ENCODE data around the gene FKBP14. TPM values are rescaled to one million over a fixed set of nuclear protein-coding genes. Genes with fewer than 3 reads are reported as not detected.

Gene FKBP14
- total RNA-seq, 4 donors from 2014 or later = 1.4 to 2.4 (median 1.5) TPM

GRCh38 chr7:30028749-30029635 lies 2.5 kb upstream of the FKBP14 start:
- Histone ChIP-seq H3K9me3 (no peaks in the 10 kb centered on the region), H3K4me1 (peaks cover 48 to 54% of the 10 kb centered on the region in 2 donors), H3K4me3 (peak overlapping the region; percentile 73 to 94 (median 89)), H3K36me3 (no peaks in the 10 kb centered on the region), H3K27me3 (no peaks in the 10 kb centered on the region), H3K27ac (peak overlapping the region; percentile 80 to 94 (median 93))
- intact Hi-C loops (cut with DNase I; ENCODE audit: low total_unique reads) (loop anchor here (5.0 to 10.0 kb wide), 5 partner anchors 33 to 563 kb away; partner anchors contain the start of genes GARS1 and NOD1), in situ Hi-C loops (cut with MboI; ENCODE audit: low sequenced_read_pairs in 4 of 4) (no loop called here)
- TF ChIP-seq POLR2A (IDR thresholded peaks at IDR 0.05) (no peak), CTCF (IDR thresholded peaks at IDR 0.05 in 4 of 5, conservative IDR thresholded peaks at IDR 0.05 in 1 of 5) (no peak)
- DNase-seq (peak in 1 of 2 donors; percentile 14), ATAC-seq (peak; percentile 11 to 17)

GRCh38 chr7:30028216-30028748 lies 1.8 kb upstream of the FKBP14 start, which contains the start of gene PLEKHA8:
TSS of gene PLEKHA8 (plus strand) at chr7:30028412. CDS start at chr7:30028763, 351 bp downstream.
- intact Hi-C loops (cut with DNase I; ENCODE audit: low total_unique reads) (loop anchor here (5.0 to 10.0 kb wide), 5 partner anchors 34 to 564 kb away; partner anchors contain the start of genes GARS1 and NOD1), in situ Hi-C loops (cut with MboI; ENCODE audit: low sequenced_read_pairs in 4 of 4) (no loop called here)
- no peaks in the 10 kb centered on the region for H3K9me3 ChIP-seq
- peak within 1 kb of the TSS; percentile 80 to 94 (median 93) for H3K27ac ChIP-seq
- H3K4me1 ChIP-seq = peaks cover 46 to 52% of the 10 kb centered on the region in 2 donors
- peak; percentile 71 to 80 for ATAC-seq
- H3K36me3 ChIP-seq = no peaks in the 10 kb centered on the region
- TF ChIP-seq CTCF (IDR thresholded peaks at IDR 0.05 in 4 of 5, conservative IDR thresholded peaks at IDR 0.05 in 1 of 5) (peak in 2 of 5 experiments; percentile 30 to 41), POLR2A (IDR thresholded peaks at IDR 0.05) (peak; percentile 60 to 69)
- H3K4me3 ChIP-seq = peak within 1 kb of the TSS; percentile 73 to 94 (median 89)
- DNase-seq = peak; percentile 78 to 80
- H3K27me3 ChIP-seq = no peaks in the 10 kb centered on the region

DNA sequence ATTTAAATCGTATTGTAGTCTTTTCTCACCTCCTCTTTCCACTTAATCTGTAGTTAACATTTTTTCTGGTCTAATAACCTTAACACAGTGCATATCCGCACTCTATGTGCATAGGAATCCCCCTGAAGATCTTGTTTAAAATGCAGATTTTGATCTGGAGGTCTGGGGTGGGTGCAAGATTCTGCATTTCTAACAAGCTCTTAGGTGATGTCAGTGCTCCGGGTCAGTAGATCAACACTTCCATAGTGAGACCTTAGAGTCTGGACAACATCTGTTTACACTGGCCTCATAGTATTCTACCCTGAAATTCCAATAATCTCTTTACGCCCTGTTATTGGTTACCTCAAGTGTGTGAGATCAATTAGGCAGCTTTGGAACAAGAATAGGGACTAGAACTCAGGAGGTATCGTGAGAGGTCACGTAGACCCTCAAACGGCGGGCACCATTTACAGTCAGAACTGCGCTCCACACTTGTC lies 1.3 kb upstream of the FKBP14 start:
- peak overlapping the region; percentile 80 to 94 (median 93) for H3K27ac ChIP-seq
- peak in 1 of 2 donors; percentile 2 for ATAC-seq
- in situ Hi-C loops (cut with MboI; ENCODE audit: low sequenced_read_pairs in 4 of 4) (no loop called here), intact Hi-C loops (cut with DNase I; ENCODE audit: low total_unique reads) (loop anchor here (2.0 to 10.0 kb wide), 7 partner anchors 35 to 565 kb away; partner anchors contain the start of genes GARS1, NOD1, WIPF3 and ZNRF2)
- H3K4me1 ChIP-seq = peaks cover 41 to 47% of the 10 kb centered on the region in 2 donors
- TF ChIP-seq CTCF (IDR thresholded peaks at IDR 0.05 in 4 of 5, conservative IDR thresholded peaks at IDR 0.05 in 1 of 5) (no peak), POLR2A (IDR thresholded peaks at IDR 0.05) (peak in 1 of 2 donors; percentile 85)
- peak overlapping the region; percentile 73 to 94 (median 89) for H3K4me3 ChIP-seq
- no peaks in the 10 kb centered on the region for H3K36me3 ChIP-seq
- no peaks in the 10 kb centered on the region for H3K9me3 ChIP-seq
- DNase-seq = no peak
- H3K27me3 ChIP-seq = no peaks in the 10 kb centered on the region

- in situ Hi-C loops (cut with MboI; ENCODE audit: low sequenced_read_pairs in 4 of 4) = no loop called here
- DNase-seq (no peak), ATAC-seq (peak; percentile 30 to 47)
- Histone ChIP-seq H3K4me1 (peaks cover 34 to 40% of the 10 kb centered on the region in 2 donors), H3K9me3 (no peaks in the 10 kb centered on the region), H3K27me3 (no peaks in the 10 kb centered on the region), H3K27ac (peak overlapping the region; percentile 80 to 94 (median 93)), H3K4me3 (peak overlapping the region; percentile 73 to 94 (median 89)), H3K36me3 (no peaks in the 10 kb centered on the region)
- TF ChIP-seq POLR2A (IDR thresholded peaks at IDR 0.05) (peak in 1 of 2 donors; percentile 4), CTCF (IDR thresholded peaks at IDR 0.05 in 4 of 5, conservative IDR thresholded peaks at IDR 0.05 in 1 of 5) (no peak)
- intact Hi-C loops (cut with DNase I; ENCODE audit: low total_unique reads) = loop anchor here (2.0 to 10.0 kb wide), 7 partner anchors 35 to 565 kb away; partner anchors contain the start of genes GARS1, NOD1, WIPF3 and ZNRF2
These were observed 559 bp upstream of the FKBP14 start for GRCh38 chr7:30027065-30027456.
